Activated CD8-positive, alpha-beta T cell treated with anti-CD3 and anti-CD28 coated beads, Interleukin-2, amount 10 ng/mL, durations not matched to agents 7 days and 5 days (primary cell): Measurements from ENCODE around the gene ESYT2. TPM values are rescaled to one million over a fixed set of nuclear protein-coding genes. Genes with fewer than 3 reads are reported as not detected.
A peak's percentile ranks its signal among the peaks of the same experiment; 100 is the strongest.

Experiments used
- ATAC-seq: fragments of 150-1000 bp; cut with Tn5 transposase; one replicate; pipeline ENCODE4 v1.10.0; 2021; ENCODE audit warnings: moderate library complexity
- CTCF ChIA-PET: fragments of 350-600 bp; sonication (Branson Sonifier 250); formaldehyde crosslinking; loops from one replicate; lab custom pipeline; 2021; ENCODE audit warnings: antibody characterized with exemption; lab: Charles Lee
- POLR2A ChIA-PET: fragments of 350-600 bp; sonication (Branson Sonifier 250); formaldehyde crosslinking; loops from one replicate; lab custom pipeline; 2021; ENCODE audit warnings: antibody characterized with exemption; lab: Charles Lee
- DNase-seq: peaks from one replicate; pipeline ENCODE4 v3.0.0-alpha.2; 2020
- H3K27ac Mint-ChIP-seq: one replicate; pipeline ENCODE4 v1.8.0; 2021; ENCODE audit warnings: mild to moderate bottlenecking, mixed read lengths
- H3K27me3 Mint-ChIP-seq: one replicate; pipeline ENCODE4 v1.8.0; 2021; ENCODE audit warnings: low read depth, mixed read lengths
- H3K36me3 Mint-ChIP-seq: one replicate; pipeline ENCODE4 v1.8.0; 2021; ENCODE audit warnings: low read depth, mixed read lengths
- H3K4me1 Mint-ChIP-seq: one replicate; pipeline ENCODE4 v1.8.0; 2021; ENCODE audit warnings: low read depth, mixed read lengths
- H3K4me3 Mint-ChIP-seq: one replicate; pipeline ENCODE4 v1.8.0; 2021; ENCODE audit warnings: mild to moderate bottlenecking, mixed read lengths
- H3K9me3 Mint-ChIP-seq: one replicate; pipeline ENCODE4 v1.8.0; 2022; ENCODE audit warnings: mixed read lengths; ENCODE audit not compliant: insufficient read depth
- total RNA-seq, 2 experiments: library from RNA; stranded (reverse); gene quantifications; one replicate each; pipeline ENCODE4 v1.2.3, GENCODE V29; 2021

Gene ESYT2
- total RNA-seq, 2 experiments from 2014 or later = 85.0 to 85.9 TPM

GRCh38 chr7:158812684-158813083 is 16.6 kb downstream of the ESYT2 start:
- DNase-seq = peak; percentile 83
- ChIA-PET CTCF (interaction anchor here (1.0 to 4.0 kb wide), 7 partner anchors 12 to 164 kb away, joined by 3 to 14 read pairs (median 4); partner anchors contain the start of gene ESYT2), POLR2A (interaction anchor here (0.8 to 3.0 kb wide), 5 partner anchors 11 to 108 kb away, joined by 3 to 29 read pairs (median 7); partner anchors contain the start of genes ESYT2 and NCAPG2)
- H3K27ac Mint-ChIP-seq = peak overlapping the region; percentile 90
- peak; percentile 61 for ATAC-seq
- no peaks in the 10 kb centered on the region for H3K9me3 Mint-ChIP-seq
- peaks cover 92% of the 10 kb centered on the region for H3K4me1 Mint-ChIP-seq
- H3K27me3 Mint-ChIP-seq = no peaks in the 10 kb centered on the region
- peak overlapping the region; percentile 53 for H3K4me3 Mint-ChIP-seq
- H3K36me3 Mint-ChIP-seq = peaks cover 77% of the 10 kb centered on the region

- peak; percentile 7 for ATAC-seq
- ChIA-PET CTCF (interaction anchor here (1.2 to 4.0 kb wide), 6 partner anchors 11 to 165 kb away, joined by 3 to 14 read pairs (median 3); no protein-coding TSS in a partner anchor), POLR2A (interaction anchor here (1.6 to 3.0 kb wide), 4 partner anchors 11 to 107 kb away, joined by 7 to 29 read pairs (median 10); partner anchors contain the start of genes ESYT2 and NCAPG2)
- Mint-ChIP-seq H3K4me1 (peaks cover 87% of the 10 kb centered on the region), H3K27me3 (no peaks in the 10 kb centered on the region), H3K9me3 (no peaks in the 10 kb centered on the region), H3K4me3 (peak overlapping the region; percentile 53), H3K27ac (peak overlapping the region; percentile 90), H3K36me3 (peaks cover 75% of the 10 kb centered on the region)
- no peak for DNase-seq
Observed at GRCh38 chr7:158811894-158812293, 17.4 kb downstream of the ESYT2 start.

GRCh38 chr7:158811461-158811860 is 17.8 kb downstream of the ESYT2 start:
- Mint-ChIP-seq H3K27ac (peak overlapping the region; percentile 90), H3K27me3 (no peaks in the 10 kb centered on the region)

GRCh38 chr7:158810846-158811245 is 18.5 kb downstream of the ESYT2 start:
- DNase-seq (no peak), ATAC-seq (no peak)
- Mint-ChIP-seq H3K4me1 (peaks cover 76% of the 10 kb centered on the region), H3K27ac (peak overlapping the region; percentile 65), H3K27me3 (no peaks in the 10 kb centered on the region), H3K9me3 (no peaks in the 10 kb centered on the region), H3K4me3 (no peak overlapping the region), H3K36me3 (peaks cover 79% of the 10 kb centered on the region)
- ChIA-PET POLR2A (interaction anchor here (0.7 to 3.0 kb wide), 5 partner anchors 12 to 154 kb away, joined by 3 to 29 read pairs (median 7); partner anchors contain the start of gene NCAPG2), CTCF (interaction anchor here (1.0 to 4.0 kb wide), 7 partner anchors 9 to 166 kb away, joined by 3 to 14 read pairs (median 3); no protein-coding TSS in a partner anchor)

More at GRCh38 chr7:158811461-158811860, 17.8 kb downstream of the ESYT2 start:
- ATAC-seq (peak; percentile 20), DNase-seq (no peak)
- ChIA-PET POLR2A (interaction anchor here (0.7 to 3.0 kb wide), 5 partner anchors 12 to 155 kb away, joined by 3 to 29 read pairs (median 7); partner anchors contain the start of gene NCAPG2), CTCF (interaction anchor here (1.0 to 4.0 kb wide), 8 partner anchors 9 to 165 kb away, joined by 3 to 14 read pairs (median 3); no protein-coding TSS in a partner anchor)
- peak overlapping the region; percentile 53 for H3K4me3 Mint-ChIP-seq
- peaks cover 77% of the 10 kb centered on the region for H3K36me3 Mint-ChIP-seq
- peaks cover 83% of the 10 kb centered on the region for H3K4me1 Mint-ChIP-seq
- no peaks in the 10 kb centered on the region for H3K9me3 Mint-ChIP-seq

- Mint-ChIP-seq H3K27ac (peak overlapping the region; percentile 65), H3K4me3 (no peak overlapping the region), H3K4me1 (peaks cover 72% of the 10 kb centered on the region), H3K36me3 (peaks cover 79% of the 10 kb centered on the region), H3K9me3 (peaks cover 6% of the 10 kb centered on the region), H3K27me3 (no peaks in the 10 kb centered on the region)
- ChIA-PET POLR2A (interaction anchor here (0.8 kb wide), 1 partner anchor 15 kb away, joined by 4 read pairs; no protein-coding TSS in a partner anchor), CTCF (interaction anchor here (0.8 to 4.0 kb wide), 4 partner anchors 15 to 21 kb away, joined by 3 to 14 read pairs (median 4); partner anchors contain the start of gene ESYT2)
- DNase-seq (no peak), ATAC-seq (no peak)
Observed at GRCh38 chr7:158809596-158809995, 19.7 kb downstream of the ESYT2 start.

- ATAC-seq (no peak), DNase-seq (no peak)
- no peak overlapping the region for H3K4me3 Mint-ChIP-seq
- peaks cover 9% of the 10 kb centered on the region for H3K9me3 Mint-ChIP-seq
- peaks cover 78% of the 10 kb centered on the region for H3K36me3 Mint-ChIP-seq
- no peak overlapping the region for H3K27ac Mint-ChIP-seq
- ChIA-PET CTCF (no interaction called here), POLR2A (no interaction called here)
- H3K4me1 Mint-ChIP-seq = peaks cover 66% of the 10 kb centered on the region
- H3K27me3 Mint-ChIP-seq = no peaks in the 10 kb centered on the region
Observed at GRCh38 chr7:158808126-158808525, 21.2 kb downstream of the ESYT2 start.

GRCh38 chr7:158805937-158806336 is 23.4 kb downstream of the ESYT2 start:
- ChIA-PET CTCF (interaction anchor here (1.2 kb wide), 1 partner anchor 16 kb away, joined by 4 read pairs; no protein-coding TSS in a partner anchor), POLR2A (no interaction called here)
- DNase-seq = no peak
- Mint-ChIP-seq H3K4me3 (no peak overlapping the region), H3K36me3 (peaks cover 74% of the 10 kb centered on the region), H3K27me3 (no peaks in the 10 kb centered on the region), H3K27ac (no peak overlapping the region), H3K4me1 (peaks cover 58% of the 10 kb centered on the region), H3K9me3 (peaks cover 9% of the 10 kb centered on the region)
- ATAC-seq = no peak

GRCh38 chr7:158805414-158805813 is 23.9 kb downstream of the ESYT2 start:
- Mint-ChIP-seq H3K4me3 (no peak overlapping the region), H3K27me3 (no peaks in the 10 kb centered on the region), H3K27ac (peak overlapping the region; percentile 8), H3K4me1 (peaks cover 52% of the 10 kb centered on the region), H3K36me3 (peaks cover 70% of the 10 kb centered on the region), H3K9me3 (peaks cover 9% of the 10 kb centered on the region)
- CTCF ChIA-PET = interaction anchor here (0.6 kb wide), 1 partner anchor 172 kb away, joined by 3 read pairs; no protein-coding TSS in a partner anchor
- ATAC-seq = no peak
- no peak for DNase-seq
- POLR2A ChIA-PET = no interaction called here

- no peak for DNase-seq
- no peak overlapping the region for H3K4me3 Mint-ChIP-seq
- peaks cover 45% of the 10 kb centered on the region for H3K4me1 Mint-ChIP-seq
Observed at GRCh38 chr7:158804335-158804734, 25.0 kb downstream of the ESYT2 start.

GRCh38 chr7:158803367-158803969 is 25.8 kb downstream of the ESYT2 start:
- peak overlapping the region; percentile 15 for H3K27ac Mint-ChIP-seq
- peaks cover 58% of the 10 kb centered on the region for H3K36me3 Mint-ChIP-seq
- ATAC-seq (no peak), DNase-seq (no peak)
- no peaks in the 10 kb centered on the region for H3K27me3 Mint-ChIP-seq
- POLR2A ChIA-PET = interaction anchor here (1.0 kb wide), 1 partner anchor 27 kb away, joined by 3 read pairs; no protein-coding TSS in a partner anchor
- H3K4me3 Mint-ChIP-seq = no peak overlapping the region
- CTCF ChIA-PET = no interaction called here
- H3K9me3 Mint-ChIP-seq = peaks cover 9% of the 10 kb centered on the region
- H3K4me1 Mint-ChIP-seq = peaks cover 47% of the 10 kb centered on the region

More at GRCh38 chr7:158804335-158804734, 25.0 kb downstream of the ESYT2 start:
- CTCF ChIA-PET = no interaction called here
- no peak for ATAC-seq
- Mint-ChIP-seq H3K27me3 (no peaks in the 10 kb centered on the region), H3K27ac (peak overlapping the region; percentile 68), H3K9me3 (peaks cover 9% of the 10 kb centered on the region), H3K36me3 (peaks cover 59% of the 10 kb centered on the region)
- POLR2A ChIA-PET = no interaction called here

GRCh38 chr7:158802535-158803366 is 26.6 kb downstream of the ESYT2 start:
- no peak for ATAC-seq
- Mint-ChIP-seq H3K27ac (peak overlapping the region; percentile 43), H3K36me3 (peaks cover 54% of the 10 kb centered on the region), H3K27me3 (no peaks in the 10 kb centered on the region), H3K4me1 (peaks cover 40% of the 10 kb centered on the region), H3K9me3 (peaks cover 9% of the 10 kb centered on the region), H3K4me3 (no peak overlapping the region)
- ChIA-PET CTCF (interaction anchor here (0.8 kb wide), 1 partner anchor 8 kb away, joined by 3 read pairs; no protein-coding TSS in a partner anchor), POLR2A (interaction anchor here (1.0 kb wide), 1 partner anchor 27 kb away, joined by 3 read pairs; no protein-coding TSS in a partner anchor)
- no peak for DNase-seq
